Measurements from ENCODE around the gene RSPH6A. TPM values are rescaled to one million over a fixed set of nuclear protein-coding genes. Genes with fewer than 3 reads are reported as not detected.

RSPH6A gene
- total RNA-seq, 1 donor from 2014 or later, result 0.28 TPM

DNA sequence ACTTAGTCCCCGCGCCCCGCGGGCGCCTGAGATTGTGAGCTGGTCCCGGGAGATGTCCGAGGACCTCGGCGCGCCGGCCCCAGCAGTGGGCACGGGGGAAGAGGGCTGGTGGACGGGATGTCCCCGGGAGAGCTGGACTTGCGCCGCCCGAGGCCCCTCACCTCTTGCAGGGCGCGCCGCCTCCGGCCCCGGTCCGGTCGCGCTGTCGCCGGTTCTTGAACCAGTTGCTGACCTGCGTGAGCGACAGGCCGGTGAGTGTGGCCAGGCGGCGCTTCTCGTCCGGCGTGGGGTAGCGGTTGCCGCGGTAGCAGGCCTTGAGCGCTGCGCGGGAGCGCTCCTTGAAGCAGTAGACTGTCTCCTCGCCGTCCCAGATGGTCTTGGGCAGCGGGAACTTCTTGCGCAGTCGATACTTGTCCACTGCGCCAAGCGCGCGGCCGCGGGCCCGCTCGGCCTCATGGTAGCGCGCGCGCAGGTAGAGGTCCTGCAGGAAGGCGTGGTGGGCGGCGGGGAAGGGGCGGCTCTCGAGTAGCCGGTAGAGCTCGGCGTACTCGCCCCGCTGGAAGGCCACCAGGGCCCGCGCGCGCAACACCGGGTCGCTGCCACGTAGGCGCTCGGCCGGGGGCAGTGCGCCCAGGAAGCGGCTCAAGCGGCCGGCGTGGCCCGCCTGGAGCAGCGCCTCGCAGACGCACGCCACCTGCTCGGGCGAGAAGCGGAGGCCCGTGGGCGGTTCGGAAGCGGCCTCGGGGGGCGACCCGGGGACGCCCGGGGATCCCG, 47.0 kb downstream of the RSPH6A start:
- Mint-ChIP-seq H3K9me3 (ENCODE audit: unreplicated experiment) (no peaks in the 10 kb centered on the region), H3K27ac (ENCODE audit: unreplicated experiment) (no peak overlapping the region), H3K4me1 (ENCODE audit: unreplicated experiment) (peaks cover 15% of the 10 kb centered on the region), H3K4me3 (ENCODE audit: unreplicated experiment) (peak overlapping the region; percentile 90), H3K27me3 (ENCODE audit: unreplicated experiment) (peaks cover 26% of the 10 kb centered on the region), H3K36me3 (ENCODE audit: low read depth, unreplicated experiment) (peaks cover 10% of the 10 kb centered on the region)
- TF ChIP-seq, protein P1, sequence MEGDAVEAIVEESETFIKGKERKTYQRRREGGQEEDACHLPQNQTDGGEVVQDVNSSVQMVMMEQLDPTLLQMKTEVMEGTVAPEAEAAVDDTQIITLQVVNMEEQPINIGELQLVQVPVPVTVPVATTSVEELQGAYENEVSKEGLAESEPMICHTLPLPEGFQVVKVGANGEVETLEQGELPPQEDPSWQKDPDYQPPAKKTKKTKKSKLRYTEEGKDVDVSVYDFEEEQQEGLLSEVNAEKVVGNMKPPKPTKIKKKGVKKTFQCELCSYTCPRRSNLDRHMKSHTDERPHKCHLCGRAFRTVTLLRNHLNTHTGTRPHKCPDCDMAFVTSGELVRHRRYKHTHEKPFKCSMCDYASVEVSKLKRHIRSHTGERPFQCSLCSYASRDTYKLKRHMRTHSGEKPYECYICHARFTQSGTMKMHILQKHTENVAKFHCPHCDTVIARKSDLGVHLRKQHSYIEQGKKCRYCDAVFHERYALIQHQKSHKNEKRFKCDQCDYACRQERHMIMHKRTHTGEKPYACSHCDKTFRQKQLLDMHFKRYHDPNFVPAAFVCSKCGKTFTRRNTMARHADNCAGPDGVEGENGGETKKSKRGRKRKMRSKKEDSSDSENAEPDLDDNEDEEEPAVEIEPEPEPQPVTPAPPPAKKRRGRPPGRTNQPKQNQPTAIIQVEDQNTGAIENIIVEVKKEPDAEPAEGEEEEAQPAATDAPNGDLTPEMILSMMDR (IDR thresholded peaks at IDR 0.05; ENCODE audit: unreplicated experiment), result no peak
- peak; percentile 57 for DNase-seq (ENCODE audit: low spot score)

- no peak overlapping the region for H3K27ac Mint-ChIP-seq (ENCODE audit: unreplicated experiment)
- TF ChIP-seq, protein P1 (IDR thresholded peaks at IDR 0.05; ENCODE audit: unreplicated experiment), result no peak
- peaks cover 6% of the 10 kb centered on the region for H3K36me3 Mint-ChIP-seq (ENCODE audit: low read depth, unreplicated experiment)
- H3K9me3 Mint-ChIP-seq (ENCODE audit: unreplicated experiment), result no peaks in the 10 kb centered on the region
- peaks cover 26% of the 10 kb centered on the region for H3K27me3 Mint-ChIP-seq (ENCODE audit: unreplicated experiment)
- peaks cover 15% of the 10 kb centered on the region for H3K4me1 Mint-ChIP-seq (ENCODE audit: unreplicated experiment)
- peak; percentile 56 for DNase-seq (ENCODE audit: low spot score)
- peak overlapping the region; percentile 90 for H3K4me3 Mint-ChIP-seq (ENCODE audit: unreplicated experiment)
Observed at GRCh38 chr19:45767410-45767880, 47.7 kb downstream of the RSPH6A start.

- H3K4me1 Mint-ChIP-seq (ENCODE audit: unreplicated experiment), result peaks cover 12% of the 10 kb centered on the region
- no peak for DNase-seq (ENCODE audit: low spot score)
- no peak overlapping the region for H3K27ac Mint-ChIP-seq (ENCODE audit: unreplicated experiment)
- peaks cover 1% of the 10 kb centered on the region for H3K36me3 Mint-ChIP-seq (ENCODE audit: low read depth, unreplicated experiment)
- peaks cover 22% of the 10 kb centered on the region for H3K27me3 Mint-ChIP-seq (ENCODE audit: unreplicated experiment)
- H3K9me3 Mint-ChIP-seq (ENCODE audit: unreplicated experiment), result no peaks in the 10 kb centered on the region
- H3K4me3 Mint-ChIP-seq (ENCODE audit: unreplicated experiment), result peak overlapping the region; percentile 90
- TF ChIP-seq, protein P1 (IDR thresholded peaks at IDR 0.05; ENCODE audit: unreplicated experiment), result no peak
Observed at GRCh38 chr19:45766869-45767346, 48.2 kb downstream of the RSPH6A start.

GRCh38 chr19:45766296-45766868, 48.7 kb downstream of the RSPH6A start:
- H3K4me1 Mint-ChIP-seq (ENCODE audit: unreplicated experiment), result peaks cover 12% of the 10 kb centered on the region
- H3K36me3 Mint-ChIP-seq (ENCODE audit: low read depth, unreplicated experiment), result no peaks in the 10 kb centered on the region
- no peak overlapping the region for H3K4me3 Mint-ChIP-seq (ENCODE audit: unreplicated experiment)
- no peaks in the 10 kb centered on the region for H3K9me3 Mint-ChIP-seq (ENCODE audit: unreplicated experiment)
- no peak for DNase-seq (ENCODE audit: low spot score)
- H3K27me3 Mint-ChIP-seq (ENCODE audit: unreplicated experiment), result peaks cover 19% of the 10 kb centered on the region
- TF ChIP-seq, protein P1 (IDR thresholded peaks at IDR 0.05; ENCODE audit: unreplicated experiment), result no peak
- no peak overlapping the region for H3K27ac Mint-ChIP-seq (ENCODE audit: unreplicated experiment)

Measured in endothelial cell (in vitro differentiated cells).